ENCODE results near the gene ATP8B4. TPM values are rescaled to one million over a fixed set of nuclear protein-coding genes. Genes with fewer than 3 reads are reported as not detected.

The ATP8B4 gene
- total RNA-seq, 1 experiment from 2014 or later, result not detected

DNA sequence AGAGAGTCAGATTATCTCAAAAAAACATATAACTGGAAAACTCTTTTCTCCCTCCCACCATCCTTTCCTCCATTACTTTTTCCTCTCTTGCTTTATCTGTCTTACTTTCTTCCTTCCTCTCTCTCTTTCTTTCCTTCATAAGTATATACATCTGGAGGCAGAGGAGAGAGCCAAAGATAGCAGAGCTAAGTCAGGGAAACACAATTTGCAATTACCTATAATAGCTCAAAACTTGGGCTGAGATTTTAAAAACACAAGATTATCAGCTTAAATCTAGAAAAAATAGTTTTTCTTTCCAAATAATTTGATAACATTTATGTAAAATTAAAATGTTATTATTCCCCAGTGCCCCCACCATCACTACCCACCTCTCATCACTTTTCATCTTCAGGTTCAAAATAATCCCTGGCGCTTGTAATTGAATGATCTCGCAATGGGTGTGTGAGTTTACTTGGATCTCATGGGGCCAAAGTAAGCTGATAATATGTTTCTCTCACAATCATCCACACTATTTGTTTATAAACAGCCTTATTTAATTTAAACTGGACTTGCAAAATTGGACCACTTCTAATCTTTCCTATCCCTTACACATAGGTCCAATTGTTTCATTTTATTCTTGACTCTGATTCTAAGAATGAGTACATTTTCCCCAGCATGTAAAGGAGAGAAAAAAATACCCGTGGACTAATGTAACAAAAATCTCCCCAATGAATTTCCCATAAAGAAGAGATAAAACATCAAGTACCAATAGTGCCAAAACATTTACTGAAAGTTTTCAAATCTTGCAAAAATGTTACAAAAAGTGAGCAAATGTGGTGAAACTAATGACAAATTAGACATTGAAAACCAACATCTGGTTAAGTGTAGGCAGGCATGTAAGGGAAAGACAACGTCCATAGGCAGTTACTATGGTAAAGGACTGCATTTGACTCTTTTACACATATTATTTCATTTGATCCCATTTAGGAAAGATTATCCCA lies 261.2 kb downstream of the ATP8B4 start:
- DNase-seq (ENCODE audit: low read depth), result no peak

DNA sequence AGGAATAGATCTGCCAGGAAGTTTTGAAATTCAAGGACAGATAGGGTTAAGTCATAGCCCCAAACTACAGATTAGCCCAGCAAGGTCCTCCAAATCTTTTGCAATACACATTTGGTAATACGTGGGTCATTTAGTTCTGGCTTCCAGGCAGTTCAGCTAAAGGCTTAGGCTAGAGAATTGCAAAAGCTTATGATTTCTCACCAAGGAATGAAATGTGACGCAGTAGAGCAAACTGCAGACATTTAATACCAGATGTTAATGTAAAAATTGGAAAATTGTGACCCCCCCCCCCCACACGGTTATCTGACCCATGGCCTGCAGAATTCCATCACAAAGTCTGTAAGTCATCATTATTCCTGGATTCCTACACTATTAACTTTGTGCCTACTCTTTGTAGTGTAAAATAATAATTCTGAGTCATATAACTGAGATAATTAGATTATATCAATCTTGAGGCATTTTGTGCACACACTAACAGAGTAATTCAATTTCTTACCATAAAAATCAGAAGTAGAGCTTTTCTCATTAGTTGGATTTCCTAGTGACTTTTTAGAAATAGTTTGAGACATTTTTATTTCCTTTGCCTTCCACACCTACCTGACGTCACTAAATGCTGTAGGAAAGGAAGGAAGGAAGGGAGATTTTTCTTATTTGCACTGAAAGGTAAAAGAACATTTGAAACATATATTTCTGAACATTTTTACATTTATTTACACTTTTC lies 263.0 kb downstream of the ATP8B4 start:
- DNase-seq (ENCODE audit: low read depth), result no peak

DNA sequence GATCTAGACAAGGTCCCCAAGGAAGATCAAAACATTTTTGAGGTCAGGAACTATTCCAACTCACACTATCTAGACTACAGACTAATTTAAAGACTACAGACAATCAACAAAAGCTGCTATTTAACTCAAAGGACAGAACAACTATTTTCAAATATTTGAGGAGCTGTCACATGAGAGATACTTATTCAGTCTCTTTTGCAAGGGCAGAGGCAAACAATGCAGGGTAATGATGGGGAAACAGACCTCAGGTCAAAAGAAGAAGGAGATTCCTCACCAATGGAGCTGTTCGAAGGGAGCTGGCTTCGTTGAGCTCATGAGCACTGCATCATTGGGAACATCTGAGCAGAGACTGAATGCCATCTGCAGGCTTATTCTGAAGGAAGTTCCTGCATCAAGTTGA lies 266.3 kb downstream of the ATP8B4 start:
- no peak for DNase-seq (ENCODE audit: low read depth)

DNA sequence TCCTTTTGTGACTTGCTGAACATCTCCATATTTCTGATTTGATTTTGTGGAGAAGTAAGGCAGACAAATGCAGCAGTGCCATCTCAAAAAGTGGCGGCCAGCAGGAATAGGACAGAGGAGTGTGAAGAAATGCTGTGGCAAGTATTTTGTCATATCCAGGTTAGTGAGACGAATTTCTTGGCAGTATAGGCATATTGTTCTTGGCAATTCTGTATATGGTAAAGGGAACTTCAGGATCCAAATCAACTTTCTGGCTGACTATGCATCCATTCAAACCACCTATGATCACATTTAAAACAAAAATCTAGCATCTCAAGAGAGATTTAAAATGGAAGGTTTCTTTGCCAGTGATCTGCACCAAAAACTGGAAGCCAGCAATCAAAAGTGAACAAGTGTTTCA lies 270.2 kb downstream of the ATP8B4 start:
- no peak for DNase-seq (ENCODE audit: low read depth)

DNA sequence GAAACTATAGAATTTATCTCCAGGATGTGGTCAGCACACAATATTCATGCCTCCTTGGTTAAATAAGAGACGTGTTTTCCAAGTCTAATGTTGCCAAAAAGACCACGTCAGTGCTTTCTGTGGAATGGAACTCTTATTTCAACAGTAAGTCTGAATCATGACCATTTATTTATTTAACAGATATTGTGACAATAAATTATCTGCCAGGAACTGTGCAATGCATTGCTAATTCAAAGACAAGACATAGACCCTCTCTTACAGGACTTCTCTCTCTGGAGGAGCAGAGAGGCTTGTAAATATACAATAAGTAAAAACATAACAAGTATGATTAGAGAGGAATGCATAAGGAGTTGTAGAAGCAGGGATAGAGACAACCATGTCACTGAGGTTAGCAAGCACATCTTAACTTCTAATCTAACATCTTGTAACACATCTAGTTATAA lies 270.7 kb downstream of the ATP8B4 start:
- peak; percentile 47 for DNase-seq (ENCODE audit: low read depth)

DNA sequence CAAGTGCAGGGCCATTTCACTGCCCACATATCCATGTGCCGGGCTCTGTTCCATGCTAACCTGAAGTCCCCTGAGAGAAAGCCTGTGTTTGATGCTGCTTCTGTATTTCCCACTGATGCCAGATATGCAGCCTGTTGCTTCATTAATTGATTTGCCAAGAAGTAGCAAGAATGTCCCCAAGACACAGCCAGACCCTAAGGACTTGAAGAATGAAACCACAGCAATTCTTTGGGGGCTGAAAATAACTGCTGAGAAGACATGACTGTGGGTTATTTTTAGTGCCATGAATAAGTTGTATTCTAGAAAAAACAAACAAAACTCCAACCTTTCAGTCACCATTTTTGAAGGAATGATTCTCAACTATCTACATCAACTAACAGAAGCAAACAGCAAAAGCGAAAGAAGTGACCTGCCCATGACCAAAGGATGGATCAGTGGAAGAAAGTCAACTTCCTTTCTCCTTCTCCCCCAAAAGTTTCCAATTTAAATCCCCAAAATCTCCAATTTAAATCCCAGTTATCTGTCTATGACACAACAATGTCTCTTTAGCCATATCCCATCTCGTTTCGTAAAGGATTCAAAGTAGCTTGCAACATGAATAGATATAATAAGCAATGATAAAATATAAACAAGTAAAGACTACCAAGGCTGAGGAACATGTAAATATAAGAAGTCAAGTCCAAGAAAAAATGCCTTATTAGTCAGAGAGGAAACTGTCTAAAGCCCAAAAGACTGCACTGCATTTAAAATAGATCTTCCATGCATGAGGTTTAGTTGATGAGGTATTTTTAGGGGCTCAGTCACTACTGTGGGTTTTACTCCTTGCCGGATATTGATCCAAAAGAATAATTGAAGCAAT lies 271.4 kb downstream of the ATP8B4 start:
- no peak for DNase-seq (ENCODE audit: low read depth)

DNA sequence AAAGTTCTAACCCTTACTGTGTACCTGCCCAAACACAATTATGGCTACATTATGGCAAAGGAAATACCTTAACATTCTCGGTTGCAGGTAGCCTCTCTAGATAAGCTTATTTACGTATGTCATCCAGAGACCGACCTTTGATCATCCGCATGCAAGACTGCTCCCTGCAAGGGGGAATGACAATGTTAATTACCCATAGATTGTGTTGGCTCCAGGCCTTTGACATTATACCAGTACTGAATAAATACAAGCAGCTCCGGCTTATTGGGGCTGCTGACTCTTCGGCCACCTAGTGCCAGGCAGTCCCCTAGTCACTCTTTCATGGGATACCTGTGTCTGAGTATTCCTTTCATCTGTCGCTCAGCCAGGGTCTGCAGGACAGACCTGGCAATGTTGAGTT lies 274.6 kb downstream of the ATP8B4 start:
- DNase-seq (ENCODE audit: low read depth), result no peak

DNA sequence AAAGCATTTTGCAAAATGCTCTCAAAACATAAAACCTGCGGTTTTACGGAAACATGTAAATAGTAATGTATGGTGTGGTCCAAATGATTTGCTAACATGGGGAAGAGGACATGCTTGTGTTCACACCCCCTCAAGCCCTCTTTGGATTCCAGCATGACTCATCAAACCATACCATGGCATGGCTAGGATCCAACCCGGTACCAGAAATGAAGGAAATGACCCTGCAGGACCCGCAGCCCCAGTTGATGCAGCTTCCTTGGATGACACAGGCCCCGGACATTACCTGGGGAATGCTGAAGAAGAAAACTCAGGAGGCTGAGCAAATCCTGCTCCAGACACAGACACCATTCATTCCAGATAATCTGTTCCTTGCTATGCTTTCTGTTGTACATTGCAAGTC lies 275.3 kb downstream of the ATP8B4 start:
- DNase-seq (ENCODE audit: low read depth), result peak; percentile 20

DNA sequence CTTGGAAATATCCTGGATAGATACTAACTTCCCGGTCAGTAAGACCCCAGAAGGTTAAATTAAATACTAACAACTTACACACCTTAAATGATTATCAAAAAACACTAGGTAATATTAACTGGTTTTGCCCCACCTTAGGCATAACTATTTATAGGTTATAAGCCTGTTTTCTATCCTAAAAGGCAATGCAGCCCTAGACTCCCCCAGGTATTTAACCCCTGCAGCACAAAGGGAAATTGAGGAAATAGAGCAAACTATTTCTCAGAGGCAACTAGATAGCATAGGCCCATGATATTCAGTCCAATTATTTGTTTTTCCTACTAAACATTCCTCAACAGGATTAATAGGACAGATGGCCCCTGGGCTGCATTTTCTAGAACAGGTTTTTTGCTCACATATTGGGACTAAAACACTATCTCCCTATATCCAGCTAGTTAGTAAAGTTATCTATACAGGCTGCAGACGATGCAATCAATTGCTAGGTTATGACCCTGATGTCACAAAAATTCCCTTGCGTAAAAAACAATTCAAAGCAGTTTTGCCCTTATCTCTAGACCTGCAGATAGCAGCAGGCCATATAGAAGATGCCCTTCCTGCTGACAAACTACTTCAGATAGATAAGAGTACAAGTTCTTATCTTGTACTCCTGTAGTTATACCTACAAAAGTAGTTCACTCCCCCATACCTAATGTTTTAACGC lies 276.9 kb downstream of the ATP8B4 start:
- DNase-seq (ENCODE audit: low read depth), result no peak

DNA sequence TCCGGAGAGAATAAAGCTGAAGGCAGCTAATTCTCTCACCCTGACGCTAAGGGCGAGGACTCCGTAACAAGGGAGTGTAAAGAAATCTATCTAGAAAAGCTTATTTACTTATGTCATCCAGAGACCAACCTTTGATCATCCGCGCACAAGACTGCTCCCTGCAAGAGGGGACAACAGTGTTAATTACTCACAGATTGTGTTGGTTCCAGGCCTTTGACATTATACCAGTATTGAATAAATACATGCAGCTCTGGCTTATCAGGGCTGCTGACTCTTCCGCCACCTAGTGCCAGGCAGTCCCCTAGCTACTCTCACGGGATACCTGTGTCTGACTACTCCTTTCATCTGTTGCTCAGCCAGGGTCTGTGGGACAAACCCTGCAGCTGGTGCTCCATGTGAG lies 286.5 kb downstream of the ATP8B4 start:
- DNase-seq (ENCODE audit: low read depth), result no peak

DNA sequence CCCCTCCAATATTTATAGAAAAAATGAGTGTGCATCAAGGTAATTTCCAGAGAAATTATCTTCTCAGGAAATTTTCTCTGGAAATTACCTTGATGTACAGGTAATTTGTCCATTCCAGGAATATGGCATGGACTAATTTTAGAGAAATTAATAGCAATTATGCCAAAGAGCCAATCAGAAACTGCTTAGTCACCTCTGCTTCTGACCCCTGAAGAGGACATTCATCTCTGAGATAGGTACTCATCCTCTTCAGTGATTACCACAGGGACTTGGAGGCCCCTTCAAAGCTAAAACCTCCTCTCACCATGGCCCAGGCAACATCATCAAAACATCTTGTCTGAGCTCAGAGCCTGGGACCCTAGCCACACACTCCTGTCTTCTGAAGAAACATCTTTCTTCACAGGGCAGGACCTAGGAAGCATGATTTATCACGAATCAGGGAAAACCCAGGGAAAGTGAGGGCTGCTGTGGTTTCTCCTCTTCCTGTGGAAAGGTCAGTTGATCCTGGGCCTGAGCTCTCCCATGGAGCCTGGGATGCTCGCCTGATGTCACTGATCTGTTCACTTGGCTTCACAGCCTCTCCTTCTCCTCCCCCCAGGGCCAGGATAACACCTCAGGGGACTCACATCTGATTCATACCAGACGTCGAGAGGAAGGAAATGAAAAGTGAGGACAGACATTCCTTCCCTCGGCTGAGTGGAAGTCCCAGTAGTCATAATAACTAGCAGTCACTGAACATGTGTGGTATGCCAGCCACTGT lies 287.6 kb downstream of the ATP8B4 start:
- peak; percentile 50 for DNase-seq (ENCODE audit: low read depth)

DNA sequence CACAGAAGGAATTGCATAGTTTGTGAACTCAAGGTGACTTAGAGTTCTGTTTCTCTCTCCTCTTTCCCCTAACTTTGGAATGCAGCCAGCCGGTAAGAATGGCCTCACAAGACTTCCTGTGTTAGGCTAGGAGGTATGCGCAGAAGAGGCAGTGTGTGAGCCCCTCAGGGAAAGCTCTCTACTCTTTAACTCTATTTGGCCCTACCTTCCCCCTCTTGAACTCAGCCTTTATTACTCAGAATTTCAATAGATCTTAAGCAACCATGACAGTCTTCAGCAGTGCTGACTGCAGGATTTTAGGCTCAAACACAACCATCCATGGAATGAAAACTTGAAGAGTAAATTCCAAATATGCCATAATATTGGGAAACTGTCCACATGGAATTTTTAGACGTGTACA lies 288.6 kb downstream of the ATP8B4 start:
- no peak for DNase-seq (ENCODE audit: low read depth)

DNA sequence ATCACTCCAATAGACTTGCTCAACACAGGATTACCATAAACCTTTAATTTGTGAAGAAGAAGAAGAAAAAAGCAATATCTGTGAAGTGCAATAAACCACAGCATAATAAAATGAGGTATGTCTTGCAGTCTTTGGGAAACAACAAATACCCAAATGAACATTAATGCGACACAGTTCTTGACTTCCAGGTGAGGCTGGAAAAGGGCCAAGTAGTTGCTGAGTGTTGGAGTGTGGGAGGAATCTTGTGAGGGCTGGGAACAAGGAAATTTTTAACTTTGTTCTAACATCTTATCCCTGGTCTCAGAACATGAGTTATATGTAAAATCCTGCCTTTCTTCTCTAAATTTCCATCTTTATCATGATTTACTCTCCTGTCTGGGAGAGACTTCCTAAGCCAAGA lies 291.7 kb downstream of the ATP8B4 start:
- DNase-seq (ENCODE audit: low read depth), result no peak

DNA sequence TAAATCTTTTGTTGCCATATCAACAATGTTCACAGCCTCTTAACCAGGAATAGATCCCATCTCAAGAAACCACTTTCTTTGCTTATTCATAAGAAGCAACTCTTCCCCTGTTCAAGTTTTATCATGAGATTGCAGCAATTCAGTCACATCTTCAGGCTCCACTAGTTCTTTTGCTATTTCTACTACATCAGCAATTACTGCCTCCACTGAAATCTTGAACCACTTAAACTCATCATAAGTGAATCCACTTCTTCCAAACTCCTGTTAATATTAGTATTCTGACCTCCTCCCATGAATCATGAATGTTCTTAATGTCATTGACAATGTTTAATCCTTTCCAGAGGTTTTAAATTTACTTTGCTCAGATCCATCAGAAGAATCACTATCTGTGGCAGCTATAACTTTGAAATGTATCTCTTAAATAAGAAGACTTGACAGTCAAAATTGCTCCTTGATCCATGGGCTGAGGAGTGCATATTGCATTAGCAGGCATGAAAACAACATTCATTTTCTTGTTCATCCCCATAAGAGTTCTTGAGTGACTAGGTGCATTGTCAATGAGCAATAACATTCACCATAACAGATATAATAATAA lies 292.3 kb downstream of the ATP8B4 start:
- DNase-seq (ENCODE audit: low read depth), result no peak

DNA sequence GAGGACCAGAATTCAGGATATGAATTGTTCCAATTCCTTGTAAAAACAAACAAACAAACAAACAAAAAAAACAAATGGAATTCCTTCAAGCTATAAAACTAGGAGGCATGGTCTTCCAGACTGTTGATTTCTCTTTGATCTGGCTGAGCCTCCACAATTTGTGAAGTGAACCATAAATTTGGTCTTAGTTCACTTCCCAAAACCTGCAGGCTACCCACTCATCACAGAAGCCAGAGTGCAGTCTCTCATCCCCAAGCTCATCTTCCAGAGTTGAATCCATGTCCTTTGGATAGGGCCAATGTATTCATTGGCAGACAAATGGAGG lies 294.3 kb downstream of the ATP8B4 start:
- DNase-seq (ENCODE audit: low read depth), result no peak

DNA sequence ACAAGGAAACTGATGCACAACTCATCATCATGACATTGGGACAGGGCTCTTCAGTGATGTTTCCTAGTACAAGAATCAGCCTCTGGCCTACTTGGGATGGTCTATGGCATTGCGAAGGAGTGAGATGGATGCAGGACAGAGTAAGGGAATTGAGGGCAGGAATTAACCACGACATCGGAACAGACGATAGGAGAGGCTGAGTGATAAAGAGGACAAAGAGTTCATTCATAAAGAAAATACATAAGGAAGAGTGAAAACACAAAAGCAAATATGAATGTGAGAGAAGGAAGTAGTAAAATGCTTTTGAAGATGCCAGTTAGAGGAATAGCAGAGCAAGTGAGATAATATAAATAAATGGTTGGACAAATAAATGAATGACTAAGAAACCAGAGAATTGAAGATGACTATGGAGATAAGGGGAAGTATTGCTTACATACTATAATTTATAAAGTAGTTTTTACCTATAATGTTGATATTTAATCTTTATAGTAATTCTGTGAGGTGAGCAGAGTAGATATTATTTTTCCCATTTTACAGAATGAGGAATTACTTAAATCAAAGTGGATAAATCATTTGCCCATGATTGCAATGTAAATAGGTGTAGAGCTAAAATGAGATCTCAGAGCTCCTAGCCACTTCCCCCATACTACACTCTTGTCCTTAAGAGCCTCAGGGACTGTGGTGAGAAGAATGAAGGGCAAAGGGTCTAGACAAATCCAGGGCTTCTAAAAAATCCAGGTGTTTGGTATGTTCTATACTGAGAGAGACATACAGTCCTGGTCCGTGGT lies 294.9 kb downstream of the ATP8B4 start:
- DNase-seq (ENCODE audit: low read depth), result no peak

DNA sequence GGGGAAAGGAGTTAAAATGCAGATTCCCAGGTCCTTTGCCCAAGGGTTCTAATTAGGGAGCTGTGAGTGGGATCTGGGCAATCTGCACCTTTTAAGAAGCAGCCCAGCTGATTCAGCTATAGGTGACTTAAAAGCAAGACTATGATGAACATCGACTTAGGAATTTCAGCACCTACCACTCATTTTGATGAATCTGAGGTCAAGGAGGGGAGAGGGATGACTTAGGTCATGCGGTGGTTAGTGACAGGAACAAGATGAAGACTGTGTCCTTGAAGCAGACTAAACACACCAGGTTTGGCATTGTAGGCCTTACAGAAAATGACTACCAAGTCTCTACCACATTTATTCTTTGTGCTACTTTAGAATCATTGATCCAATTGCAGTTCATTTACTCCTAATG lies 301.9 kb downstream of the ATP8B4 start:
- no peak for DNase-seq (ENCODE audit: low read depth)

DNA sequence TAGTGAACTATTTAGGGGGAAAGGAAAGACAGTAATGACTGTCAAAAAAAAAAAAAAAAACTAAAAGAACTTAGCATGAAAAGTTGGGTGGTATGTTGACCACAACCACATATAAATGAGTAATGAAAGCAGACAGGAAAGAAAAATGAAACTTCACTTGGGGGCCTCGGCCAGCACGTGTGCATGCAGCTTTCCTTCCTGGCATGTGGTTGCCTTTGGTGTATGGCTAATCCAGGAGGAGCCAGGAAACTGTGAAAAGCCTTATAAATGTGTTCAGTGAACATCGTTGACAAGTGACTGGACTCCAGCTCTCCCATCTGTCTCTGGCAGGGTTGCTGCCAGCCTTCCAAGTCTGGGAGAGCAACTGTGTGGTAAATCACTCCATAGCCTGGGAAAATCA lies 303.1 kb downstream of the ATP8B4 start:
- peak; percentile 32 for DNase-seq (ENCODE audit: low read depth)

DNA sequence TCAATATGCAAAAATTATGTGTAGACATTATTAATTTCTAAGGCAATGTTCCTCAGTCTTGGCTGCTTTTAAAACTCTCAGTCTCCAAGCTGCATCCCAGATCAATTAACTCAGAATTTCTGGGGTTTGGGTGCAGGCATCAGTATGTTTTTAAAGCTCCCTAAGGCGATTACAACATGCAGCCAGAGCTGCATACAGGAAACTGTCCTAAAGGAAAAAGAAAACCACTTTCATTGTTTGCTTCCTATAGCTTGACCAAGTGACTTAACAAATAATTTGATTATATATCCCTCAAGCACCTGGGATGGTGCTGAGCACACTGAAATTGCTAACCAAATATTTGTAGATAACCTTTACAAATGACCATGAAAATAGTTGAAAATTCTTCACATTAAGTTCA lies 303.5 kb downstream of the ATP8B4 start:
- no peak for DNase-seq (ENCODE audit: low read depth)

DNA sequence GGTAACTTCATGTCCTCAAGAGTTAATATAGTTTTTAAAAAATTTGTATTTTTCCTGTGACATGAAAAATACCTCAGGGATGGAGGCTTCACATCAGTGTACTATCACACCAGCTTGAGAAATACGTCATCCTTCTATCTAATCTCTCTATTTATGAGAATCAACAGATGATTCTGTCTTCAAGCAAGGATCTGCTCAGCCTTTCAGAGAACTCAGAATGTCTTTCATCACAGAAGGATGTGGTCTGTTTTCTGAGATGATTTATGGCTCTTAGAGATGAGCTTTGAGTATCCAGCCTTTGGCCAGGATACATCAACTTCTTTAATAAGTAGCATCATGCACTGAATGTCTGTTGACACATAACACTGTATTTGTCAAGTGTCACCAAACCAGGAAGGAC lies 304.3 kb downstream of the ATP8B4 start:
- DNase-seq (ENCODE audit: low read depth), result no peak

Measured in Daoy (cell line).